Measurements from ENCODE around the gene CYFIP2. TPM values are rescaled to one million over a fixed set of nuclear protein-coding genes. Genes with fewer than 3 reads are reported as not detected.

Gene CYFIP2
- total RNA-seq, 1 experiment from 2014 or later, result 355 TPM

GRCh38 chr5:157245886-157246285, 20.0 kb upstream of the CYFIP2 start:
- no peaks in the 10 kb centered on the region for H3K79me2 ChIP-seq (ENCODE audit: low read length)
- H3K27ac ChIP-seq (ENCODE audit: low read length), result no peak overlapping the region
- H3K9ac ChIP-seq (ENCODE audit: low read length), result no peak overlapping the region
- peaks cover 25% of the 10 kb centered on the region for H3K4me1 ChIP-seq (ENCODE audit: low read length)
- no peak overlapping the region for H3K4me3 ChIP-seq (ENCODE audit: low read length)
- no peak overlapping the region for H3K4me2 ChIP-seq (ENCODE audit: low read depth, low read length, poor library complexity, severe bottlenecking)
- H3K27me3 ChIP-seq (ENCODE audit: low read length), result no peaks in the 10 kb centered on the region
- no peak overlapping the region for H2AFZ ChIP-seq (ENCODE audit: low read length)
- no peaks in the 10 kb centered on the region for H3K36me3 ChIP-seq (ENCODE audit: insufficient read depth, low read length)
- no peaks in the 10 kb centered on the region for H4K20me1 ChIP-seq (ENCODE audit: insufficient read depth, low read depth, low read length)
- no peak for DNase-seq
- no peaks in the 10 kb centered on the region for H3K9me2 ChIP-seq (replicated peaks; ENCODE audit: insufficient read depth, low read length)
- H3K9me3 ChIP-seq (ENCODE audit: low read length), result no peaks in the 10 kb centered on the region

DNA sequence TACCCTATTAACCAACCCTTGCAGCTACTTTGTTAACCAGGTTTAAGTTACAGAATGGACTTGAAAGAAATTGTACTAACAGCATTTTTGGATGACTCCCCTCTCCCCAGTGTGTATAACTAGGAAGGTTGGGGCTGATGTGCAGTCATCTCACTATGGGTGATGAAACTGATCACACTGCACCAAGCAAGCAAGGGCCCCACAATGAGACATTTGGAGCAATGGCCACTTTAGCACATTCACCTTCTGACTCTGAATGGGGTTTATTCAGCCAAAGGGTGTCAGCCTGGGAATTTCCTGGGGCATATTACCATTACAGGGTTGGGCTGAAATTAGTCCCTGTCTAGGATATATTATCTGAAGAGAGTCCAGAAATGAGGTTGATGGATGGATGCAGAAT, 18.7 kb upstream of the CYFIP2 start:
- Histone ChIP-seq H3K9me3 (ENCODE audit: low read length) (no peaks in the 10 kb centered on the region), H3K27me3 (ENCODE audit: low read length) (no peaks in the 10 kb centered on the region), H3K27ac (ENCODE audit: low read length) (peak overlapping the region; percentile 72; the same call in 1 of the 2 replicates), H3K4me2 (ENCODE audit: low read depth, low read length, poor library complexity, severe bottlenecking) (no peak overlapping the region), H3K4me3 (ENCODE audit: low read length) (no peak overlapping the region), H3K9ac (ENCODE audit: low read length) (no peak overlapping the region), H3K9me2 (replicated peaks; ENCODE audit: insufficient read depth, low read length) (no peaks in the 10 kb centered on the region), H4K20me1 (ENCODE audit: insufficient read depth, low read depth, low read length) (no peaks in the 10 kb centered on the region), H2AFZ (ENCODE audit: low read length) (0 out of 2 replicates have a peak overlapping the region, but pooled peaks have one; percentile 71), H3K4me1 (ENCODE audit: low read length) (peaks cover 28% of the 10 kb centered on the region), H3K36me3 (ENCODE audit: insufficient read depth, low read length) (no peaks in the 10 kb centered on the region), H3K79me2 (ENCODE audit: low read length) (no peaks in the 10 kb centered on the region)
- DNase-seq, result no peak

DNA sequence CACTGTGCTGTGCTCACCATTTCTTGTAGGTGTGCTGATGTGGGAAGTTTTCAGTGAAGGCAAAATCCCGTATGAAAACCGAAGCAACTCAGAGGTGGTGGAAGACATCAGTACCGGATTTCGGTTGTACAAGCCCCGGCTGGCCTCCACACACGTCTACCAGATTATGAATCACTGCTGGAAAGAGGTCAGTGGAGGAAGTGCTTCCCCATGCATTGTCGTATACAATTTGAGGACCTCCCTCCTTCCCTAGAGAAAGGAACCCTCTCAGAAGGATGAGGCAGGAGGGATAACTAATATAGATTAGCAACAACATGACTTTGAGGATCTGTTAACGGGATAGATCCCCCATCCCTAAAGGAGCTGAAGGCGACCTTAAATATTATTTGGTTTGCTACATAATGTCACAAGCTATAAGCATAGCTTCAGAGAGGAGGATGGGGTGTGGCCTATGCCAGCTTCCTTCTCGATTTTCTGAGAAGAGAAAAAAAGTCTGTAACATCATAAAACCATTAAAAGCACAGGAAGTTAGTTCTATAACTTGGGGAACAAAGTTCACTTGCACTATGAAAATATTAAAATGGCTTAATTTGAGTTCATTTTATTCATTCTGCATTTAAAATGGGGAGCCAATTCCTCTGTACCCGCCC, 17.0 kb upstream of the CYFIP2 start:
- H3K9me2 ChIP-seq (replicated peaks; ENCODE audit: insufficient read depth, low read length), result no peaks in the 10 kb centered on the region
- H4K20me1 ChIP-seq (ENCODE audit: insufficient read depth, low read depth, low read length), result no peaks in the 10 kb centered on the region
- DNase-seq, result no peak
- H3K79me2 ChIP-seq (ENCODE audit: low read length), result no peaks in the 10 kb centered on the region
- H3K4me2 ChIP-seq (ENCODE audit: low read depth, low read length, poor library complexity, severe bottlenecking), result no peak overlapping the region
- peak overlapping the region; percentile 72 for H3K27ac ChIP-seq (ENCODE audit: low read length)
- H3K27me3 ChIP-seq (ENCODE audit: low read length), result no peaks in the 10 kb centered on the region
- peaks cover 45% of the 10 kb centered on the region for H3K4me1 ChIP-seq (ENCODE audit: low read length)
- H3K4me3 ChIP-seq (ENCODE audit: low read length), result no peak overlapping the region
- no peak overlapping the region for H3K9ac ChIP-seq (ENCODE audit: low read length)
- H3K9me3 ChIP-seq (ENCODE audit: low read length), result no peaks in the 10 kb centered on the region
- H3K36me3 ChIP-seq (ENCODE audit: insufficient read depth, low read length), result no peaks in the 10 kb centered on the region
- H2AFZ ChIP-seq (ENCODE audit: low read length), result 0 out of 2 replicates have a peak overlapping the region, but pooled peaks have one; percentile 71

GRCh38 chr5:157252711-157253465, 13.0 kb upstream of the CYFIP2 start:
- peak overlapping the region; percentile 94 for H2AFZ ChIP-seq (ENCODE audit: low read length)
- H3K27me3 ChIP-seq (ENCODE audit: low read length), result no peaks in the 10 kb centered on the region
- DNase-seq, result peak; percentile 76
- H3K79me2 ChIP-seq (ENCODE audit: low read length), result no peaks in the 10 kb centered on the region
- no peaks in the 10 kb centered on the region for H3K9me2 ChIP-seq (replicated peaks; ENCODE audit: insufficient read depth, low read length)
- H3K27ac ChIP-seq (ENCODE audit: low read length), result peak overlapping the region; percentile 82
- no peaks in the 10 kb centered on the region for H3K36me3 ChIP-seq (ENCODE audit: insufficient read depth, low read length)
- peaks cover 39% of the 10 kb centered on the region for H3K4me1 ChIP-seq (ENCODE audit: low read length)
- H4K20me1 ChIP-seq (ENCODE audit: insufficient read depth, low read depth, low read length), result no peaks in the 10 kb centered on the region
- peak overlapping the region; percentile 28; the same call in 1 of the 2 replicates for H3K4me3 ChIP-seq (ENCODE audit: low read length)
- no peaks in the 10 kb centered on the region for H3K9me3 ChIP-seq (ENCODE audit: low read length)
- H3K4me2 ChIP-seq (ENCODE audit: low read depth, low read length, poor library complexity, severe bottlenecking), result peak overlapping the region; percentile 58
- H3K9ac ChIP-seq (ENCODE audit: low read length), result peak overlapping the region; percentile 52

DNA sequence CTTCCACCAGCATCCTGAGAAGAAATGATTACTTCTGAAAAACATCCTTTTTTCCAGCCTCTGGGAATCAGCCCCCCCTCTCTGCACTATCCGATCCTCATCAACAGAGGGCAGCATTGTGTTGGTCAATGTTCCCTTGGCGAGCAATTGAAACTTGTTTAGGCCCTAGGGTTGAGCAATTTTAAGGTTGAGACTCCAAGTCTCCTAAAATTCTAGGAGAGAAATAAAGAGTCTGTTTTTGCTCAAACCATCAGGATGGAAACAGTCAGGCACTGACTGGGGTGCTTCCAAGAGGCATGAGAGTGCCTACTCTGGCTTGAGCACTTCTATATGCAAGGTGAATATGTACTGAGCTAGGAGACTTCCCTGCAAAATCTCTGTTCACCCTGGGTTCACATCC, 12.4 kb upstream of the CYFIP2 start:
- DNase-seq, result peak; percentile 85
- H3K9me3 ChIP-seq (ENCODE audit: low read length), result no peaks in the 10 kb centered on the region
- H3K9ac ChIP-seq (ENCODE audit: low read length), result peak overlapping the region; percentile 52
- H3K4me3 ChIP-seq (ENCODE audit: low read length), result peak overlapping the region; percentile 28; the same call in 1 of the 2 replicates
- H3K27ac ChIP-seq (ENCODE audit: low read length), result peak overlapping the region; percentile 82
- peak overlapping the region; percentile 94 for H2AFZ ChIP-seq (ENCODE audit: low read length)
- H3K4me1 ChIP-seq (ENCODE audit: low read length), result peaks cover 32% of the 10 kb centered on the region
- H3K27me3 ChIP-seq (ENCODE audit: low read length), result no peaks in the 10 kb centered on the region
- H4K20me1 ChIP-seq (ENCODE audit: insufficient read depth, low read depth, low read length), result no peaks in the 10 kb centered on the region
- H3K79me2 ChIP-seq (ENCODE audit: low read length), result no peaks in the 10 kb centered on the region
- H3K4me2 ChIP-seq (ENCODE audit: low read depth, low read length, poor library complexity, severe bottlenecking), result peak overlapping the region; percentile 58
- no peaks in the 10 kb centered on the region for H3K9me2 ChIP-seq (replicated peaks; ENCODE audit: insufficient read depth, low read length)
- no peaks in the 10 kb centered on the region for H3K36me3 ChIP-seq (ENCODE audit: insufficient read depth, low read length)

GRCh38 chr5:157258450-157258849, 7.5 kb upstream of the CYFIP2 start:
- H3K9ac ChIP-seq (ENCODE audit: low read length), result no peak overlapping the region
- H3K4me1 ChIP-seq (ENCODE audit: low read length), result peaks cover 11% of the 10 kb centered on the region
- no peak for DNase-seq
- H3K36me3 ChIP-seq (ENCODE audit: insufficient read depth, low read length), result no peaks in the 10 kb centered on the region
- no peak overlapping the region for H3K27ac ChIP-seq (ENCODE audit: low read length)
- no peaks in the 10 kb centered on the region for H3K27me3 ChIP-seq (ENCODE audit: low read length)
- H3K9me2 ChIP-seq (replicated peaks; ENCODE audit: insufficient read depth, low read length), result no peaks in the 10 kb centered on the region
- H3K79me2 ChIP-seq (ENCODE audit: low read length), result no peaks in the 10 kb centered on the region
- H3K4me2 ChIP-seq (ENCODE audit: low read depth, low read length, poor library complexity, severe bottlenecking), result no peak overlapping the region
- H3K9me3 ChIP-seq (ENCODE audit: low read length), result no peaks in the 10 kb centered on the region
- H2AFZ ChIP-seq (ENCODE audit: low read length), result no peak overlapping the region
- no peak overlapping the region for H3K4me3 ChIP-seq (ENCODE audit: low read length)
- H4K20me1 ChIP-seq (ENCODE audit: insufficient read depth, low read depth, low read length), result no peaks in the 10 kb centered on the region

GRCh38 chr5:157259699-157260098, 6.2 kb upstream of the CYFIP2 start:
- H3K27me3 ChIP-seq (ENCODE audit: low read length), result no peaks in the 10 kb centered on the region
- H3K9ac ChIP-seq (ENCODE audit: low read length), result no peak overlapping the region
- no peaks in the 10 kb centered on the region for H3K36me3 ChIP-seq (ENCODE audit: insufficient read depth, low read length)
- no peak overlapping the region for H2AFZ ChIP-seq (ENCODE audit: low read length)
- no peak overlapping the region for H3K4me3 ChIP-seq (ENCODE audit: low read length)
- H3K4me1 ChIP-seq (ENCODE audit: low read length), result peaks cover 15% of the 10 kb centered on the region
- no peak overlapping the region for H3K4me2 ChIP-seq (ENCODE audit: low read depth, low read length, poor library complexity, severe bottlenecking)
- no peaks in the 10 kb centered on the region for H3K79me2 ChIP-seq (ENCODE audit: low read length)
- no peaks in the 10 kb centered on the region for H3K9me3 ChIP-seq (ENCODE audit: low read length)
- no peak for DNase-seq
- no peaks in the 10 kb centered on the region for H3K9me2 ChIP-seq (replicated peaks; ENCODE audit: insufficient read depth, low read length)
- no peaks in the 10 kb centered on the region for H4K20me1 ChIP-seq (ENCODE audit: insufficient read depth, low read depth, low read length)
- H3K27ac ChIP-seq (ENCODE audit: low read length), result no peak overlapping the region

GRCh38 chr5:157263496-157264090, 2.3 kb upstream of the CYFIP2 start:
- DNase-seq, result peak; percentile 56
- H3K4me1 ChIP-seq (ENCODE audit: low read length), result peaks cover 40% of the 10 kb centered on the region
- no peak overlapping the region for H3K27ac ChIP-seq (ENCODE audit: low read length)

More at GRCh38 chr5:157263496-157264090, 2.3 kb upstream of the CYFIP2 start:
- peaks cover 3% of the 10 kb centered on the region; the same call in 1 of the 2 replicates for H4K20me1 ChIP-seq (ENCODE audit: insufficient read depth, low read depth, low read length)
- H3K9me3 ChIP-seq (ENCODE audit: low read length), result no peaks in the 10 kb centered on the region
- H2AFZ ChIP-seq (ENCODE audit: low read length), result peak overlapping the region; percentile 76; the same call in 1 of the 2 replicates
- no peaks in the 10 kb centered on the region for H3K9me2 ChIP-seq (replicated peaks; ENCODE audit: insufficient read depth, low read length)
- H3K27me3 ChIP-seq (ENCODE audit: low read length), result no peaks in the 10 kb centered on the region
- no peaks in the 10 kb centered on the region for H3K36me3 ChIP-seq (ENCODE audit: insufficient read depth, low read length)
- H3K9ac ChIP-seq (ENCODE audit: low read length), result peak overlapping the region; percentile 37
- peak overlapping the region; percentile 55 for H3K4me2 ChIP-seq (ENCODE audit: low read depth, low read length, poor library complexity, severe bottlenecking)
- peaks cover 25% of the 10 kb centered on the region for H3K79me2 ChIP-seq (ENCODE audit: low read length)
- H3K4me3 ChIP-seq (ENCODE audit: low read length), result peak overlapping the region; percentile 18; the same call in 1 of the 2 replicates

Data from Karpas-422 (cell line).